HG03378 (cell line): Measurements from ENCODE around the gene SERPINF2.
"Not testable (repeated sequence)": the region's sequence is repeated elsewhere in the genome, so short reads cannot be mapped to it uniquely, and the experiment has no call there.

Source experiments
- ATAC-seq: cut with Tn5 transposase; IDR thresholded peaks from one replicate; pipeline ENCODE4 v1.9.1; 2021; ENCODE audit warnings: mild to moderate bottlenecking, moderate library complexity; ENCODE audit not compliant: unreplicated experiment

SERPINF2 gene

DNA sequence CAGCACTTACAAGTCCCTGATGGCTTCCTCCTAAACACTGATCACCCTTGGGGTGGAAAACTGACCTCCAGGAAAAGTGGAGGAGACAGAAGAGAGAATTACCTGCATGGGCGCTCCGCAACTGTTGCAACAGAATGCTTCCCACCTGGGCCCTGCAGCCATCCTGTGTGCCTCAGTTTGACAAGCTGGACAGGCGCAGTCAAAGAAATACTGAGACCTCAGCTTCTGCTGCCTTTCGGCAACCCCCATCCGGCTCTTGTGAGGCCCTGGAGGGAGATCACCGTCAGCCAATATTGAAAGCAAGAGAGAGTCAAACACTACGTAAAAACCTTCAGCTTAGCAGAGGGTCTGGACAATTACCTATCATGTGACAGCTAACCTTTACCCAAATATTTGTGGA, 44.0 kb downstream of the SERPINF2 start:
- no peak for ATAC-seq

DNA sequence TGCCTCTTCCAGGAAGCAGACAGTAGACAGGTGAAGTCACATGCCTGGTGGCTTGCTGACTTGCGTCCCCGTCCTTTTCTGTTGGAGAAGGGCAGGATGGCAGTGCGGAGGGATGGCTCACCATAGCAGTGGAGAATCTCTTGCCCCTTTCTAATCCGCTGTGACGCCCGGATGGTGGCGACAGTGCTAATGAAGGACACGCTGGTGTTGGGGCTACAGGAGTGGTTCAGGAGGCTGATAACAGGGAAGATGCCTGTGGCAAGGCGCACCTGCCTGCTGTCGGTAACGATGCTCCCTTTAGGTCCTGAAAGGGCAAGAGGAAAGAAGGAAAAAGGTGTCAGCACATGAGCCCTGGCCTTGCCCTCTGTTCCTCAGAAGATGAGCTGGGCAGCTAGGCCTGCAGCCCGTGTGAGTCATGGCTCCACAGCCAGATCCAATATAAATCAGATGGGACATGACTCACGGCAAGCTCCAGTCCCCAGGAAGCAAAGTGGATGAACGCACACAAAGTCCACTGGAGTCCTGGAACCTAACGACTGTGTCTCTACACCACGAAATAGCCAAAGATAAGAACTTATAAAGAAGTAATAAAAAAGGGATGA, 44.7 kb downstream of the SERPINF2 start:
- no peak for ATAC-seq

DNA sequence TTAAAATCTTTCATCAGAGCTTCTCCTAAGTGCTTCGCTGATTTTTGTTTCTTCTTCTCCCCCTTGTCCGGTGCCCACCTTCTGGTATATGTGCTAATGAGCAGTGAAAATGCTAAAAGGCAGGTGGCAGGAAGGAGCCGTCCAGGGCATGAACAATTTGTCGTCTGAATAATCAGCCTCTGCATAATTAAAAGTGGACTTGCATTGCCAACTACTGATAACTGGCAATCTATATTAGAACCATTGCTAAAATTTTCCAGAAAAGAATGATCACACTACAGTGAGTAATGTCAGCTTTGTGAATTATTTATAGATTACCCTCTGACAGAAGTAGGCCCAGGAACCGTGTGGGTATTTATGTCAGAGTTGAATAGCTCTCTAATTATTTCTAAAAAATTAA, 47.3 kb downstream of the SERPINF2 start:
- ATAC-seq, result no peak

DNA sequence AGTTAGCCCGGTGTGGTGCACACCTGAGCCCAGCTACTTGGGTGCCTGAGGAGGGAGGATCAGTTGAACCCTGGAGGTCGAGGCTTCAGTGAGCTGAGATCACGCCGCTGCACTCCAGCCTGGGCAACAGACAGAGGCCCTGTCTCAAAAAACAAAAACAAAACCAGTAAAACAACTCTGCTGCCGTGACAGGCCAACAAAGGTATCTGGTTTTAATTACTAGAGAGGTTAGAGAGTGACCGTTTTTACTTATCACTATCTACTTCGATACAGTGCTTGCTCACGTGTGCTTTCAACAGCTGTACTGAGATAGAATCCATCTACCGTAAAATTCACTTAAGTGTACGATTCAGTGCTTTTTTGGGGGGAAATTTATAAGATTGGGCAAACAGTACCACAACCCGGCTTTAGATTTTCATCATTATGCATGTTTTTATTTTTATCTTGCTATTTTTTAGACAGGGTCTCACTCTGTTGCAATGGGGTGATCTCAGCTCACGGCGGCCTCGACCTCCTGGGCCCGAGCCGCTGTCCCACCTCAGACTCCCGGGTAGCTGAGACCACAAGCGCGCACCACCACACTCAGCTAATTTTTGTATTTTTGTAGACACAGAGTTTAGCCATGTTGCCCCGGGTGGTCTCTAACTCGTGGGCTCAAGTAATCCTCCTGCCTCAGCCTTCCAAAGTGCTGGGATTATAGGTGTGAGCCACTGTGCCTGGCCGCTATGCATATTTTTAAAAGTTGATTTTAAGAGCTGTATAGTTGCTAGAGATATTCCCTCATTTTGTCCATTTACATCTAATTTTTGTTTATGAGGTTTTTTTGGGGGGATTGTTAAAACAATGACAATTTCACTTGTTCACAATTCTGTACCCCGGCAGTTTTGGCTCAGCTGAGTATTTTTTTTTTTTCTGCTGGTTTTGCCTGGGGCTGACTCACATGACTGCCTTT, 50.1 kb downstream of the SERPINF2 start:
- ATAC-seq, result no peak

DNA sequence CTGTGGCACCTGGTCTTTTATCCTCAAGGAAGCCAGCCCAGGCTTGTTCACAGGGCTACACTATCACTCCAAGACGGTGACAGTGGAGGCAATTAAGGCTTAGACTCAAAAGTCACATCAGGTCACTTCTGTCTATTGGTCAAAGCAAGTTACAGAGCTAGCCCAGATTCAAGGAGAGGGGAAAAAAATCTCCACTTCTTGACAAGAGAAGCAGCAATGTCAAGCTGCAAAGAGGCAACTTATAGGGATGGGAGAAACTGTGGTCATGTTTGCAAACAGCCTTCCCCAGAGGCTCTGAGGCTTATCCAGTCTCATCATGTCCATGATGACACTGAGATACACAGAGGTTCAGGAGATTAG, 50.8 kb downstream of the SERPINF2 start:
- no peak for ATAC-seq

DNA sequence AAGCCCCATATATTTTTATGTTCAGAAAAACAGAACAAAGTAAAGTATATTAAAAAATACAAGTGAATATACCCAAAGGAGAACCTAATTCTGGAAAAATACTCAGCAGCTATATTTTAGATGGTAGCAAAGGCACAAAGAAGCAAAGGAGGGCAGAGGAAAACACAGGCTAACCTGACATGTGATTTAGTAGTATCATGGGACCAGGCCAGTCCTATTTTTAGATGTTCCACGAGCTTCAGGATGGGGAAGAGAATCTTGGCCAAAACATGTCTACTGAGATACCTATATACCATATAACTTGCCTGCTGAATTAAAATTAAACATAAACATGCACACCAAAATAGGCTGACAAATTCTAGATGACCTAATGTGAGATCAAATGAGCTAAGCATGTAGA, 54.1 kb downstream of the SERPINF2 start:
- ATAC-seq, result no peak

DNA sequence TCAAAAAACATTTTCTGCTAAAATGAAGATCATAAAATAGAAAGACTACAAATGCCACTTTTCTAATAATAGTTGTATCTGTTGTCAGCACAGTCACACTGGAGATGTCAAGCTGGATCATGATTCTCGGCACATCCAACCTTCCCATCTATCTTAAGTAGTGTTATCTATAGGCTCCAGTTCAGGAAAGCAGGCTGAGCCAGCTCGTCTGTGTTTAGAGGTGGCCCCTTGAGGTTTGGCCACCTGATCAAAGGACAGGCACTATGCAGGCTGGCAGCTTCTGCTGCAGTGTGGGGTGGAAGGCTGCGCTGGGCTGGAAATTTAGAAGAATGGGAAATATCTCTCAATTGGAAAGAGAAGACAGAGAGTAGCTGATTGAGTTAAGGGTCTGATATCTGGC, 54.7 kb downstream of the SERPINF2 start:
- ATAC-seq, result no peak

DNA sequence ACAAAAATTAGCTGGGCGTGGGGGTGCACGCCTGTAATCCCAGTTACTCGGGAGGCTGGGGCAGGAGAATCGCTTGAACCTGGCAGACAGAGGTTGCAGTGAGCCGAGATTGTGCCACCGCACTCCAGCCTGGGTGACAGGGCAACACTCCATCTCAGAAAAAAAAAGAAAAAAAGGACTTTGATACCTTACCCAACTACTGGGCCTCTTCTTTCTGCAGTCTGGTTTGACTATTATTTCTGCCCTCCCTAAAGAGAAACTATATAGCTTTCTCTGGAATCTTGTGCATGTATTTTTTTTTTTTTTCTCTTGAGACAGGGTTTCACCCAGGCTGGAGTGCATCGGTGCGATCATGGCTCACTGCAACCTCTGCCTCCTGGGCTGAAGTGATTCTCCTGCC, 55.2 kb downstream of the SERPINF2 start:
- not testable (repeated sequence) for ATAC-seq

DNA sequence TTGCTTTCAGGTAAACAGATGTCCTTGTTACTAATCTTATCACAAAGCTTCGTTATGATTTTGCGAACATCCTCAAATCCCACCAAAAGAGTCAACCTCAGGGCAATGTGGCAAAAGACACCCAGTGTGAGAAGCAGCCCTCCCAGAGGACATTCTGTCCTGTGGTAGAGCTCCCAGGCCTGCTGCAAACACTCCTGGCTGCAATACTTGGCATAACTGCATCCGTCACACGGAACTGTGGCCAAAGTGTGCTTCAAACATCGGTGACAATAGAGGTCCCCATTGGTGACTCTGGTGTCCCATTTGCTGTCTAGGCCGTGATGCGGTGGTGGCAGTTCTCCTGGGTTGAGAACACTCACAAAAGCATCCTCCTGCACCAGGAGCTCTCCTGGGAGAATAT, 57.6 kb downstream of the SERPINF2 start:
- ATAC-seq, result no peak

DNA sequence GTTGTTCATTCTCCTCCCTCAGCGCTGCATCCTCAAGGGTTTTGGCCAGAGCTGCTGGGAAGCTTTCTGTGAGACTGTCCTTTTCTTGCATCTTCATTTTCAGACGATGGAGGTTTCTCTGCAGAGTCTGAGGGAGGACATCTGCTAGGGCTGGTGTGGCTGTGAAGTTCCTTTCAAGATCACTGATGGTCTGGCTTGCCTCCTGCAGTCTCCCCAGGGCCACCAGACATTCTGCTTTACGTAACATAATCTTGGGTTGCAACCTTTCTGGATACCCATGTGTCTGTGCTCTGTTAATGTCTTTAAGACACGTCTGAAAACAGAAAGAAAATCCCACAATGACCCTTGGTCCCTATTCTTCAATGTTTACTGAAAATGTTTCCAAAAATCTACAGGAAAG, 58.0 kb downstream of the SERPINF2 start:
- no peak for ATAC-seq

DNA sequence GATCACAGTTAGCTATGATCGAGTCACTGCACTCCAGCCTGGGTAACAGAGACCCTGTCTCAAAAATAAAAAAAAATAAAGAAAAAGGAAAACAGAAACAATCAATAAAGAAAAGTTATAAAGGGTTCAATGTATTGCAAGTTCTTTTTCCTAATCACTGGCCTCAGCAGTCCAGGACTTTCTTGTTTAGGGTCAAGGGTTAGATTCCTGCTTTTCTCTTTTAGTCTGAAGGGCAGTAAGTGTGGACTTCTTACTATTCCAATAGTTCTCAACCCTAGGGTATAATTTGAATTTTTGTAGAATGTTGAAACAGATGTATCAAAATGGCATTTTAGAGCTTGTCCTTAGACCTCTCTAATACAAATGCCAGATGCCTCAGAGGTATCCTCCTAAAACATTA, 59.8 kb downstream of the SERPINF2 start:
- ATAC-seq, result no peak

DNA sequence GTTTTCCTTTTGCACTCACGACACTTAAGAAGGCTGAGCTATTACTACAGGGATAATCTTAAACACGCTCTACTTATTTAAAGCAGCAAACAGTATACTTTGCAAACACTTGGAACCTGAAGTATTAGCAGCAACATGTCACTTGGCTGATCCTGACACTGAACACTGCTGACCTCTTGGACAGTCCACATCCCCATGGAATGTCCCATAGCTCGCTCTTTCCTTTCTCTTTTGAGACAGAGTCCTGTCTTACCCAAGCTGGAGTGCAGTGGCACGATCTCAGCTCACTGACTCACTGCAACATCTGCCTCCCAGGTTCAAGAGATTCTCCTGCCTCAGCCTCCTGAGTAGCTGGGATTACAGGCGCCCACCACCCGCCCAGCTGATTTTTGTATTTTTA, 60.6 kb downstream of the SERPINF2 start:
- ATAC-seq, result no peak
